CD4-positive, alpha-beta T cell treated with Interleukin-15 for 1 hour (primary cell): ENCODE measurements around the gene PLK3.
"Not testable (repeated sequence)": the region's sequence is repeated elsewhere in the genome, so short reads cannot be mapped to it uniquely, and the experiment has no call there.

ENCODE experiments used
- DNase-seq: peaks from one replicate; pipeline ENCODE4 v3.0.0-alpha.2; 2020

PLK3 gene

DNA sequence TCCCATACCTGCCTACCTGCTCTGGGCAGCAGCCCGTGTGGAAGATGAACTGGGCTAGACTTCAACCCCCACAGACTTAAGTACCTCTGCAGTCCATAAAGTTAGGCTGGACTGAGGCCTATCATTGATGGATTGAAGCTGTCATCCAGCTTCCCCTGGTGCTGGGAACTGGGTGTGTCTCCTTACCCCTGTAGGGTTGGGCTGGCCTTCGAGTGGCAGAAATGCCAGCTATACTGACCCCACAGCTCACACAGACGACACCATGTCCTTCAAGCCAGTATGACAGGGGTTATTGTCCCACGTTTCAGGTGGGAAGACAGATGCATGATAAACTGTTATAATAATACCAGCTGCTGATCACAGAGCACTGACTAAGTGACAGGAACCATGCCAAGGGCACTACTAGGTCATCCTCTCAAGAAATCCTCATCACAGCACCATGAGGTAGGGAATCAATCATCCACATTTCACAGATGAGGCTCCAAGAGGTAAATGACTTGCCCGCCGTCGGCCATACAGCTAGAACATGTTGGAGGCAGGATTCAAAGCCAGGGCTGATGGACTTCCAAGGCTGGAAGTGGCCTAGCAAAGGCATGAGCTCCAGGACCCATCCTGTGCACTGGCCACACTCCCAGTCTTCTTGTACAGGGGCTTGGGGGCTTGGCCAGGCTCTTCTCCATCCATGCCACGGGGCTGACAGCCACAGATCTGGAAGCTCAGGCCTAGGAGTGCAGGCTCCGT lies 11.9 kb upstream of the PLK3 start, which contains the start of gene BEST4:
TSS of gene BEST4 (minus strand) at position 51 of the 741 bp plus-strand sequence. CDS start 465 bp downstream, outside the sequence.
- DNase-seq, result no peak

DNA sequence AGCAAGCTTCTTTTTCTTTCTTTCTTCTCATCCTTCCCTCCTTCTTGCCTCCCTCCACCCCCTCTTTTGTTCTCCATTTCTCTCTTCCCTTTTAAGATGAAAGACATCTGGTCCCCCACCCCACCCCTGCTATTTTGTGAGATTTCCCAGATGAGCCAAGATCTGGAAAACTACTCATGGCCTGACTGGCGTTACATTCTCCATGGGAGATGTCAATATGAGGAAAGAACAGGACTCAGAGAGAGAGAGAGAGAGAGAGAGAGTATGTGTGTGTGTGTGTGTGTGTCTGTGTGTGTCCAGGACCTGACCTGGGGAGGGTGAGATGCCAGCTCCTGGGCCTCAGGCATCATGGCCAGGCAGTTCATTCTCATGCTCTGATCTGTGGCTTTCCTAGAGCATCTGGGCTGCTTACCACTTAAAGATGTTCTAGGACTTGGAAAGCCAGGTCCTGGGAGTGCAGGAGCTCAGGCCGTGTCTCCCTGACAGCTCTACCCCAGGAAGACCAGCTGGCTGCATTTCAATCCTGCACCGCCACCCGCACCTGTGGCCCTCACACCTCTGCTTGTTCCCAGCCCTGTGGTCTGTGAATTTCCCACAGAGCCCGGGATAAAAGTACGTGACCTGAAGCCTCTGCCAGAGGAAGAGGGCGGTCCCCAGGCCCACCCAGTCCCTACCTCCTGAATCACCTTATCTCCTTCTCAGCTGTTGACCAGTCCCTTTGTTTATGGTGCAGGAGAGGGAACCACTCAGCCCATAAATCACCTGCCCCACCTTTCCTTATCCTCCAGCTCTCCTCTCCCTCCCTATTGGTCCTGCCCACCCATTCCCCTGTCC lies 9.0 kb upstream of the PLK3 start:
- no peak for DNase-seq

DNA sequence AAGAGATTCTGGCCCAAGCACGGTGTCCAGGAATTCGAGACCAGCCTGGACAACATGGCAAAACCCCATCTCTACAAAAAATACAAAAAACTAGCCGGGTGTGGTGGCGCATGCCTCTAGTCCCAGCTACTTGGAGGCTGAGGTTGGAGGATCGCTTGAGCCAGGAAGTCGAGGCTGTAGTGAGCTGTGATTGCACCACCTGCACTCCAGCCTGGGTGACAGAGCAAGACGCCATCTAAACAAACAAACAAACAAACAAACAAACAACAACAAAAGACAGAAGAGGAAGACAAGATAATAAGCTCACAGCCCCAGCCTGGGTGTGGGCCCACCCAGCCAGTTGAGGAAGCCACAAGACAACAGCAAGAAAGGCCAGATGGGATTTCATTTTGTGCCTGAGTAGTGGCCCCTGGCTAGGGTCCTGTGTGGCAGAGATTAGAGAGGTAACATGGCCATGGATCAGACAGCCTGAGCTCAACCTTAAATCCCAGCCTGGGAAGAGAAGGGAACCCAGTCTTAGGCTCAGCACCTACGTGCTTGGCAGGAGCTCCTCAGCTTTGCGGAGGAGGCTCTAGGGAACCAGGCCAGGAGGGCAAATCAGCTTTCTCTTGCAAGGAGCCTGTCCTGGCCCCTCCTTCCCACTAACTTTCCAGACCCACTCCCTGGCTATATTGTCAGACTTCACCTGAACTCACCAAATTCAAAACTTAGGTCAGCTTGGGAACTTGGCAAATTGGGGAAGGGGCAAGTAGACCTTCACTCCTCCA lies 7.3 kb upstream of the PLK3 start:
- no peak for DNase-seq

DNA sequence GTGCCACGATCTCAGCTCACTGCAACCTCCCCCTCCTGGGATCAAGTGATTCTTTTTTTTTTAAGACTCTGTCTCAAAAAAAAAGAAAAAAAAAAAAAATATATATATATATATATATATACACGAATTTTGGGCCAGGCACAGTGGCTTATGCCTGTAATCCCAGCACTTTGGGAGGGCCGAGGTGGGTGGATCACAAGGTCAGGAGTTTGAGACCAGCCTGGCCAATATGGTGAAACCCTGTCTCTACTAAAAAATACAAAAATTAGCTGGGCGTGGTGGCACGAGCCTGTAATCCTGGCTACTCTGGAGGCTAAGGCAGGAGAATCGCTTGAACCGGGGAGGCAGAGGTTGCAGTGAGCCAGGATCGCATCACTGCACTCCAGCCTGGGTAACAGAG lies 2.3 kb upstream of the PLK3 start:
- not testable (repeated sequence) for DNase-seq

DNA sequence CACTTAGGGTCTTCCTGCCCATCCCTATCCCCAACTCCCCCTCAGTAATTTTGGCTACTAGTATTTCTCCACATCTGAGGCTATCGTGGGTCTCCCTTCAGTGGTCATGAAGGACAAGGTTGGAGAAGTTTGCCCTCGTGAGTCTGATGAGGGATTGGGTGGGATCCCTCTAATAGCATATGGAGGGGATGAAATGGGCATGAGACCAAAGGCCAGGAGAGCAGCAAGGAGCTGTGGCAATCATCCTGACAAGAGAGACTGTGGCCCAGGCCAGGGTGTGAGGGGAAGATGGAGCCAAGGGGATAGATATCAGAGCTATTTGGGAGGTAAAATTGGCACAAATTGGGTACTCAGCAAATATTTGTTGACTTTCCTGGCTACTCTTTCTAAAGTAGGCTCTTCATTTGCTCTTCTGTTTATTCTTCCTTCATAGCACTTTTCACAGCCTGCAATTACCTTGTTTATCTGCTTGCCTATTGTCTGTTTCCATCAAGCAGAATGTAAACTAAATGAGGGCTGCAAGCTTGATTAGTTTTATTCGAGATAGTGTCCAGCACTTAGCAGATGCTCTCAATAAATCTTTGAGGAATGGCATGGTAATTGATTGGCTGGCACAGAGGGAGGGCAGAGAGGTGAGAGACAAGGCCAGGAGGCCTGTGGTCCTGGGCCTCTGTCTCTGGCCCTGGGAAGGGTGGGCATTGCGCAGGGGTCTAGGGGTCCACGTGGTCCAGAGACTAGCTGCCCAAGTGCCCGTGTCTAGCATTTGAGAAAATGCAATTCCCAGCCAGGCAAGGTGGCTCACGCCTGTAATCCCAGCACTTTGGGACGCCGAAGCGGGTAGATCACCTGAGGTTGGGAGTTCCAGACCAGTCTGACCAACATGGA lies 1.5 kb upstream of the PLK3 start:
- no peak for DNase-seq

DNA sequence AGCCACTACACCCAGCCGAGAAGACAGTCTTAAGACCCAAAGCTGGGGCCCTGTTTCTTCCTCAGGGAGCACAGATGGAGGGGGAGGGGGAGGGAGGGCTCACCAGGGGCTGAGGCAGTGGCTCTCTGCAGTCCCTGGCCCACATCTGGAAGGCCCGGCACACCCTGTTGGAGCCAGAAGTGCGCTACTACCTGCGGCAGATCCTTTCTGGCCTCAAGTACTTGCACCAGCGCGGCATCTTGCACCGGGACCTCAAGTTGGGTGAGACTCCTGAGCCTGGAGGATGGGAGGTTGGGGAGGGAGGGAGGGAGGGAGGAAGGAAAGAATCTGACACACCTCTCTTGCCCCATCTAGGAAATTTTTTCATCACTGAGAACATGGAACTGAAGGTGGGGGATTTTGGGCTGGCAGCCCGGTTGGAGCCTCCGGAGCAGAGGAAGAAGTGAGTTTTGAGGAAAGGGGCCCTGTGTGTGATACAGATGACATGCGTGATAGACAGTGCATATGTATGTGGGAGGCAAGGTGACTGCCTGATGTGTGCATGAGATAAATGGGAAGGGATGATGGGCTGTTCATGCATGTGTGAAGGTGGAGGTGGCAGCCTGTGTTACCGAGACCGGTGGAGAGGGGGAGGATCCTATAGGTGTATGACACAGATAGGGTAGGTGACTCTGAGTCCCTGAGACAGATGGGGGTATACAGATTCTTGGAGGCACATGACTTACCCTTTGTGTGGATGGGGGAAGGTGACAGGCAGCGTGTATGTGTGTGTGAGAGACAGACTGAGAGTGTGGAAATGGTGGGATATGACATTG lies 1.5 kb downstream of the PLK3 start:
- DNase-seq, result peak; percentile 44

DNA sequence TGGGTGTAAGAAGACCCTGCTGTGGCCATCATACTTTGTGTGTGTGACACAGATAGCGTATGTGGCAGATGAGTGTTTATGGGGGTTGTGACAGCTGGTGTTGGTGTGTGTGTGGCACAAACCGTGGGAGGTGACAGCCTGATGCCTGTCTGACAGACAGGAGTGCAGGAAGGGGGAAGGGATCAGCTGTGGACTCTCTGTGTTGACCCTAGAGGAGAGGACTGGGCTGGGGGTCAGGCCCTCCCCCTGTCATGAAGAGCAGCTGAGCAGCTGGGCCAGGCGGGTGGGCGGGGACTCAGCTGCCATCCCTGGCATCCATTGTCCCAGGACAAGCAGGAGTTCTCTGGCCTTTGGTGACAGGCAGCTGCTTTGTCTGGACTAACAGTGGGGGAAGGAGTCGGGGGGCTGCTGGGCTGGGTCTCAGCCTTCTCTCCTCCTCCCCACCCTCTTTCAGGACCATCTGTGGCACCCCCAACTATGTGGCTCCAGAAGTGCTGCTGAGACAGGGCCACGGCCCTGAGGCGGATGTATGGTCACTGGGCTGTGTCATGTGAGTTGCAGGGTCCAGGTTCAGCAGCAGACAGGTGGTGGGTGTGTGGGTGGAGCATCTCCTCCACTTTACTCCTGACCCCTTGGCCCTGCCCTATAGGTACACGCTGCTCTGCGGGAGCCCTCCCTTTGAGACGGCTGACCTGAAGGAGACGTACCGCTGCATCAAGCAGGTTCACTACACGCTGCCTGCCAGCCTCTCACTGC lies 2.3 kb downstream of the PLK3 start:
- DNase-seq, result no peak

DNA sequence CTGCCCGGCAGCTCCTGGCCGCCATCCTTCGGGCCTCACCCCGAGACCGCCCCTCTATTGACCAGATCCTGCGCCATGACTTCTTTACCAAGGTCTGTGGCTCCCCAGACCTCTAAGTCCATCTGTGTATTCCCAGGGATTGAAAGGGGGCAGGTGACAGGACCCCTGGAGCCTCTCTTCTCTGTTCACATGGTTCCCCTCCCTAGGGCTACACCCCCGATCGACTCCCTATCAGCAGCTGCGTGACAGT lies 2.8 kb downstream of the PLK3 start:
- DNase-seq, result no peak

DNA sequence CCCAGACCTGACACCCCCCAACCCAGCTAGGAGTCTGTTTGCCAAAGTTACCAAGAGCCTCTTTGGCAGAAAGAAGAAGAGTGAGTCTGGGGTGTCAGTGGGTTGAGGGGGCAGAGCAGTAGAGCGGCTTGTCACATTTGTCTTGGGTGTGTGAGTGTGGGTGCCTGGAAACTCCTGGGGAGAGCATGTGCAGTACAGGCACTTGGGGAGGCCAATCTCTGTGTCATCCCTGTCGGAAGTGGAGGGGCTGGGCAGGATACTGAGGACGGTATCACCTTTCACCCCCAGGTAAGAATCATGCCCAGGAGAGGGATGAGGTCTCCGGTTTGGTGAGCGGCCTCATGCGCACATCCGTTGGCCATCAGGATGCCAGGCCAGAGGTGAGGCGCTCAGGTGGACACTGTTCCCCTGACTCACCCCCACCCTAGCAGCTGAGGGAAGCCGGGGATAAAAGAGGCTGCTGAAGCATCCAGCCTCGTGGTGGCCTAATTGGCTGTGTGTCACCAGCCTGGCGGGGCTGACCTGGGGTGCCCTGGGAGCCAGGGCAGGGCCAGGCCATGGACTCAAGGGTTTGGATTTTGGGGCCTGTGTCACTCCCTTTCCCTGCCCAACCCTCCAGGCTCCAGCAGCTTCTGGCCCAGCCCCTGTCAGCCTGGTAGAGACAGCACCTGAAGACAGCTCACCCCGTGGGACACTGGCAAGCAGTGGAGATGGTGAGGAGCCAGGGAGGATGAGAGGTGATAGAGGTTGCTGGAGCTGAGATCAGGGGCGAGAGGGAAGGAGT lies 3.3 kb downstream of the PLK3 start:
- no peak for DNase-seq

DNA sequence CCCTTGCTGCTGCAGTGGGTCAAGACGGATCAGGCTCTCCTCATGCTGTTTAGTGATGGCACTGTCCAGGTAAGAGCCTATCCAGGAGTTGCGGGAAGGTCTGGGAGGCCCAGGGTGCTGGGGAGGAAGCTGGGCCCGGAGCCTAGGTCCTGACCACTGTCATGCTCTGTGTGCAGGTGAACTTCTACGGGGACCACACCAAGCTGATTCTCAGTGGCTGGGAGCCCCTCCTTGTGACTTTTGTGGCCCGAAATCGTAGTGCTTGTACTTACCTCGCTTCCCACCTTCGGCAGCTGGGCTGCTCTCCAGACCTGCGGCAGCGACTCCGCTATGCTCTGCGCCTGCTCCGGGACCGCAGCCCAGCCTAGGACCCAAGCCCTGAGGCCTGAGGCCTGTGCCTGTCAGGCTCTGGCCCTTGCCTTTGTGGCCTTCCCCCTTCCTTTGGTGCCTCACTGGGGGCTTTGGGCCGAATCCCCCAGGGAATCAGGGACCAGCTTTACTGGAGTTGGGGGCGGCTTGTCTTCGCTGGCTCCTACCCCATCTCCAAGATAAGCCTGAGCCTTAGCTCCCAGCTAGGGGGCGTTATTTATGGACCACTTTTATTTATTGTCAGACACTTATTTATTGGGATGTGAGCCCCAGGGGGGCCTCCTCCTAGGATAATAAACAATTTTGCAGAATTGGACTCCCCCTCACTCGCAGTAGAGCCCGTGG lies 5.3 kb downstream of the PLK3 start:
- DNase-seq, result no peak

DNA sequence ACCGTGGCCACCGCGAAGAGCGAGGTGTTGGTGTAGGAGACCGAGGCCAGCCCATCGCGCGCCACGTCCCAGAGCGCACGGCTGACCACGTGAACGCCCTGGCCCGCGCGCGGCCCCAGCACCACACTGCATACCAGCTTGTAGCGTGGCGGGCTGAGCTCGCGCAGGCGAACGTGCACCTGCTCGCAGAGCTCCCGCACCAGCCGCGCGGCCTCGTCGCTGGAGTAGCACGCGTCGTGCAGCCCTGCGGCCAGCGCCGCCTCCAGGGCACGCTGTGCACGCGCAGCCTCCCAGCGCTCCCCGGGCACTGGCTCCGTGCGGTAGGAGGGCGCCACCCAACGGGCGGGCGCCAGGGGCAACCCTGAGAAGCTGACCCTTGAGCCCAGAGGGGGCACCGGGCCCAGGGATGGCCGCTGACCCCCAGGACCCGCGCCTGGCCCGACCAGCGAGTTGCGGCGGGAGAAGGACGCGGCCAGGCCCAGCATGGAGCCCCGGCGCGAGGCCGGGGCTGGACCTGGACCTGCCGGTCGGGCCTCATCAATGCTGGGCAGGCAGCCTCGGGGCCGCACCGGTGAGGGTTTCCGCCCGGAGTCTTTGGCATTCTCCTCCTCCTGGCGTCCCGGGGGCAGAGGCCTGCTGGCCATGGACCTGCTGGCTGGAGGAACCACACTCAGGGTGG lies 6.0 kb downstream of the PLK3 start:
- DNase-seq, result no peak

DNA sequence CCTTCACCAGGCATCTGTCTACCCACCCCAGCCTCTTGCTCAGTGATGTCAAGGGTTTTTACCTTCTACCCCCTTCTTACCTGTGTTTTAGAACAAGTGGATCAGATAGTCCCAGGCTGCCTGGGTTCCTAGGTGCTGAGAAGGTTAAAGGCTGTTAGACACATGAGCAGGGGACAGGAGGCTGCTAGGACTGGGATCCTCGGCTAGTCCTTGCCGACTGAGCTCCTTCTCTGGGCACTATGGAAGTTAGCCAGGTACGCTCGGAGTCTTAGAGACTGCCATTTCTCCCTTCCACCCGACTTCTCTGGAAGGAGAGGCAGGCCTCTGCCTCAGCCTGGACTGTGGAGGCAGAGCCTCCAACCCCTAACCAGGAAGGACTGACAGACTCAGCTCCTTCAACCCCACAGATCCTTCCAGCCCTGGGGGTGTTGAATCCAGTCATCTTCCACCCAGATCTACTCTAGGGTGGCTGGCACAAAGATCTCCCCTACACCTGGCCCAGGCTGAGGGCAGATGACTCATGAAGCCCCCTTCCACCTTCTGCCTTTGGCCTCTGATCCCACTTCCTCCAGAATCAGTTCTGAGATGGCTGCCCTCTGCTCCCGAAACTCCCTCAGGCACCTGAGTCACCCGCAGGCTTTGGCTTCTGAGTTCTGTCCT lies 6.7 kb downstream of the PLK3 start, which contains the start of gene DYNLT4:
TSS of gene DYNLT4 (minus strand) at position 648 of the 660 bp plus-strand sequence. CDS start 683 bp downstream, outside the sequence.
- DNase-seq, result no peak

DNA sequence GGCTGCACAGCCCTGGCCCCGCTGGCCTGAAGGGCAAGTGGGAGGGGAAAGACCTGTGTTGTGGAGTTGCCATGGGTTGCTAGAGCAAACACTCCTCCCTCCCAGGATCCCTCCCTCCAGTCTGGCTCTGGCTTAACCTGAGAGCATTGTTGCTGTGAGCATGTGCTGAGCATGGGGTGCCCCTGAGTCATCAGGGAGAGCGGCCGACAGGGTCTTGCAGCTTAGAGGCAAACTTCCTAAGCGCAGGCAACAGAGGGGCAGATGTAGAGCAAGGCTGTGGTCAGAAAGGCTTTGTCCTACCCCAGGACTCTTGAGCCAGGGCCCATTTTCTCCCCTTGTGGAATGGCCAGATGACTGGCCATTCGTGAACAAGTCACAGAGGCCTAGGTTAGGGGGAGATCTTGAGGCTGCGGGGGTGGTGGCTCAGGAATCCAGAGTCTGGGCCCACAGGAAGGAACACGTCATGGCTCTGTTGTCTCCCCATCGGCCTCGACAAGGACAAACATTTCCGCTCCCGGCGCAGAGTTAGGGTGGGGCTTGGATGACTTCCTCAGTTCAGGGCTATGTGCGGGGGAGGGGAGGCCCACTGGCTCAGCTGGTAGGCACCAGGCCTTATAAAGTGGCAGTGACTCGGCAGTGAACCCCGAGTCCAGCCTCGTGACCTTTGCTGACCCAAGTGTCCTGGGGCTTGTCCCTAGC lies 7.3 kb downstream of the PLK3 start:
- peak; percentile 97 for DNase-seq

DNA sequence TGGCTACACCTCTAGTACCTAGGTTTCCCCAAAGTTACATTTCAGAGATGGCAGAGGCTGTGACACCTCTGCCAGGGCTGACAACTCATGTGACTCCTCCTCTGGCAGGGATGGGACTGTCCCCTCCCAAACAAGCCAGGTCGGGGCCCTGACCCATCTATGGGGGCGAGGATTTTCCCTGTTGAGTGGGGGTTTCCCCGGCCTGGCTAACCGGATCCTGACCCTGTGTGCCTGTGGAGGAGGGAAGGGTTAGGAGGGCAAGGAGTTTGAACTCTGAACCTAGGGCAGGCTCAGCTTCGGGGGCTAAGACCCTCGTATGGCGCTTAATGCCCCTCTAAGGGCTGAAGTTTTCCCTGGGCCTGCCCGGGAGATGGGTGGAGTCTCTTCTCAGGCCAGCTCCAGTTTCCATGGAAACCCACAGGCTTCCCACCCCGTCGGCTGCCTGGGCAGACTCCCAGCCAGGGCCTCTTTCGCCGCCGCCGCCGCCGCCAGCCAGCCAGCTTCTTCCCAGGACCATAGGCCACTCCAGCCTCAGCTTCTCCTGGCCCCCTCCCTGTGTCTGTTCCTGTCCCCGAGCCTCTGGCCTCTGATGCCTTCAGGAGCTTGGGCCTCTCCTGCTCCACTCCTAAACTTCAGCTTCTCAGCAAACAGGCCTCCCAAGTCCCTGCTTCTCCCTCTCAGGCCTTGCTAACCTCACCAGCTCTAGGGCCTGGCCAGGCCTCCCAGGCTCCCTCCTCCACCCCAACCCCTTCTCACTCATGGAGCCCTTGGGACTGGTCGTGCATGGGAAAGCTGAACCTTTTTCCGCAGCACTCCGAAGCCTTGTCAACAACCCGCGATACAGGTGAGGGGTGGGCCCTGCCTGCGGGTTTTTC lies 8.1 kb downstream of the PLK3 start, which contains the start of gene BTBD19:
TSS of gene BTBD19 (plus strand) at position 461 of the 875 bp plus-strand sequence. CDS start at position 759, 298 bp downstream.
- DNase-seq, result peak; percentile 30

DNA sequence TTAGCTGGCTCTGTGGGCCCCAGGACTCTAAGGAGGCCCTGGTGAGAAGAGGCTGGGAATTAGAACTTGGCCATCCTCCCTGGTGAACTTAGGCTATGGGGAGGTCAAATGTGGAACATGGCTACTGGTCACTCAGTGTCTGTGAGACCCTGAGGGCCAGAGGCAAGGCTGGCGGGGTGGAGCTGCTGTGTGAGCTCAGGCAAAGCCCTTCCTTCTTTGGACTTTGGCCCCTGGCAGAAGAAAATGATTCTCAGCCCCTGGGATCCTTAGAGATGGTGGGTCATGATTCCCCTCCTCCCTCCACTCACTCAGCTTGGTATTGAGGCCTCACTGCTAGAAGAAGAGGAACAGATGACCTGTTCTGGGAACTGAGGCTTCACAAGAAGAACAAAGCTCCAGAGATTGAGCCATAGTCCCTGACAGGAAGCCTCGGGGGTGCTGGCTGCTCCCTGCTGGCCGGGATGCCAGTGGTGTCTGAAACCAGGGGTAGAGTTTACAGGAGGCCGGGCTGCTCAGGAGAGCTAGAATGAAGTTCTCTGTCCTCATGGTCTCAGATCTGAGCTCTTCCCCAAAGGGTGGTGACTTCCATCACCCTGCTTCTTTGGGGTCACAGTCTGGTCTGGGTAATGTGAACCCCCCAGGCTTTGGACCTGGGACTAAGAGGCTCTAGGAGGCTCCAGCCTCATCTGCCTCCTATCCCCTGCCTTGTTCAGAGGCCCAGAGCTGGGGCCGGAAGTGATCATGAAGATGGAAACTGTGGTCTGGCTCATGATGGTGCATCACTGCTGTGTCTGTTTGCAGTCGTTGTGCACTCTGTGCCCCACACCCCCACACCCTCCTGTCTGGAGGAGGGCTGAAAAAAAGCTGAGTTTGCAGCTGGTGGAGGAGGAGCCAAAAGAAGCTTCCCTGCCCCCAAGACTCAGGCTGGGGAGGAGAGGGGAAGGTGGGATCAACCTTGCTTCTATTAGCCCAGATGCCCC lies 9.1 kb downstream of the PLK3 start:
- DNase-seq, result peak; percentile 92
